SK-MEL-5 (cell line): ENCODE measurements around the gene FUT3. TPM values are rescaled to one million over a fixed set of nuclear protein-coding genes. Genes with fewer than 3 reads are reported as not detected.

ENCODE experiments used
- DNase-seq: peaks from one replicate; pipeline ENCODE4 v3.0.0-alpha.2; 2016; ENCODE audit warnings: low read depth, low spot score
- in situ Hi-C: cut with HindIII; loops from 2 replicates; pipeline ENCODE4 v1.10.0; 2016; ENCODE audit warnings: low sequenced_read_pairs, high pct_unique_total_duplicates, low pct_unique_long_range_greater_than_20kb
- polyA plus RNA-seq, 2 experiments: library from polyadenylated mRNA; depleted of rRNA; stranded (reverse); fragments of >200 nt; gene quantifications; 2 replicates each; pipeline ENCODE4 v1.2.3, GENCODE V29; 2015
- total RNA-seq: library from RNA; depleted of rRNA; stranded (reverse); fragments of >200 nt; shearing (Covaris generic); gene quantifications from 2 replicates; pipeline ENCODE4 v1.2.3, GENCODE V29; 2014; rRNA removed

Gene FUT3
- total RNA-seq: 3.0 and 3.3 TPM in 2 replicates
- 4.9 and 5.0 TPM in 2 replicates for polyA plus RNA-seq (2015; cell fraction: cytosol; rRNA removed)
- polyA plus RNA-seq (2015; cell fraction: nucleus; rRNA removed): 0.11 and 2.3 TPM in 2 replicates

DNA sequence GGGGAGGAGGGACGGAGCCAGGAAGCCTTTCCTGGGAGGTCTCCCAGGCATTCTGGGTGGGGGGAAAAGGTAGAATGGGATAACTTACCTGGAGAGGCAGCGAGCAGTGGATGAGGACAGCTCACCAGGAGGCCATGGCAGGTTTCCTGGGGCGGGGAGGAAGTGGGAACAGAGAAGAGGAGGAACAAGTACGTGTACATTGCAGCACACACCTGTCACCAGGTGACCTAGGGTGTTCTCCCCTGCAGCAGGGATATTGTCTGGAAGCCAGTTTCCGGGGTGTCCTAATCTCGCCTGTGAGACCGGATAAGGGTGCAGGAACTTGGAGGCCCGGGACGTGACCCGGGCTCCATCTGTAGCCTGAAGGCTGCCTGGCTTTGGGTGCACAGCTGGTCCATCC, at the start of gene FUT3:
TSS of gene FUT3 (minus strand) at position 148 of the 400 bp plus-strand sequence.
- in situ Hi-C loops: no loop called here
- DNase-seq: no peak

DNA sequence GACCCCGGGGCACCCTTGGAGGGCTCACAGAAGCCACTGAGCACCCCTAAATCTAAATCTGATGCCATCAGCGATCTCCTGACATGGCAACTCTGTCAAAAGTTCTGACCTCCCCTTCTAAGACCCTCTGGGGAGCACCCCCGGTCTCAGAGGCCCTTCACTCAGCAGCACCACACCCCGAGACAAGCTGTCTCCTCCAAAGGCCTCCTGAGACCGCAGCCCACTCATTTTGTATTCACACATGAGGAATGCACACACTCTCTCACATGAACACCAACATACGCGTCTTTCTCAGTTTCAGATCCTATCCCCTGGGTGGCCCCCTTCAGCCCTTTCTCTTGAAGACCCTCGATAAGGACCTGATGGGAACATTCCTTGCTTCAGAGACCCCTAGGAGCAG, 49.7 kb upstream of the FUT3 start:
- in situ Hi-C loops: no loop called here

DNA sequence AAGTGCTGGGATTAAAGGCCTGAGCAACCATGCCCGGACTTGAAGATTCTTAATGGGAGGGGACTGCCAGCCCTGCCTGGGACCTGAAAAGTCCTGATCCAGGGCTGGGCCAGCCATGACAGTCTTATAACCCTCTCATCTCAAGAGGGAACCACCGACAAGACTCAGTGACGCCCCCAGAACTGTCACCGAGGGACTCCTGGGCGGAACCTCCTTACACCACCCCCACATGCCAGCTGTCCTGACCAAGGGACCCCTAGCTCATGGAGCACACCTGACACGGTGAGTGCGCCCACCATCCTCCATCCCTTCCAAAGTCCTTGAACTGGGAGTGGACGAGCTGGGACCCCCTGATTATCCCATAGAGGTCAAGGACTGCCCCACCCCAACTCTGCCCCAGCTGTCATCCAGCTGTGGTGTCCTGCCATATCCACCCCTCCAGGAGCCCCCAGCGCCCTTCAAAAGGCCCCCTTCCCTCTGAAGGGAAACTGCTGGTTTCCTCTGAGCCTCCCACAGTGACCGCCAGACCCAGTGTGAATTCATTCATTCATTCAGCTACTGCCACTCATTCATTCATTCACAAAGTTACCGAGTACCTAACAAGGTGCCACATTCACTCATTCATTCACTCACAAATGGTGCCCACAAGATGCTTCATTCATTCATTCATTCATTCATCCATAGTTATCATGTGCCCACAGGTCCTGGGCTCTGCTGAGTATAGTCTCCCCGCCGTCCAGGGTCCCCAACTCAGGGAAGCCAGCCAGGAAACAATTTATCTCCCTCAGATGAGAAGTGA, 48.7 kb upstream of the FUT3 start:
- DNase-seq: no peak
- in situ Hi-C loops: no loop called here

More for the DNA sequence above, 49.7 kb upstream of the FUT3 start:
- no peak for DNase-seq

DNA sequence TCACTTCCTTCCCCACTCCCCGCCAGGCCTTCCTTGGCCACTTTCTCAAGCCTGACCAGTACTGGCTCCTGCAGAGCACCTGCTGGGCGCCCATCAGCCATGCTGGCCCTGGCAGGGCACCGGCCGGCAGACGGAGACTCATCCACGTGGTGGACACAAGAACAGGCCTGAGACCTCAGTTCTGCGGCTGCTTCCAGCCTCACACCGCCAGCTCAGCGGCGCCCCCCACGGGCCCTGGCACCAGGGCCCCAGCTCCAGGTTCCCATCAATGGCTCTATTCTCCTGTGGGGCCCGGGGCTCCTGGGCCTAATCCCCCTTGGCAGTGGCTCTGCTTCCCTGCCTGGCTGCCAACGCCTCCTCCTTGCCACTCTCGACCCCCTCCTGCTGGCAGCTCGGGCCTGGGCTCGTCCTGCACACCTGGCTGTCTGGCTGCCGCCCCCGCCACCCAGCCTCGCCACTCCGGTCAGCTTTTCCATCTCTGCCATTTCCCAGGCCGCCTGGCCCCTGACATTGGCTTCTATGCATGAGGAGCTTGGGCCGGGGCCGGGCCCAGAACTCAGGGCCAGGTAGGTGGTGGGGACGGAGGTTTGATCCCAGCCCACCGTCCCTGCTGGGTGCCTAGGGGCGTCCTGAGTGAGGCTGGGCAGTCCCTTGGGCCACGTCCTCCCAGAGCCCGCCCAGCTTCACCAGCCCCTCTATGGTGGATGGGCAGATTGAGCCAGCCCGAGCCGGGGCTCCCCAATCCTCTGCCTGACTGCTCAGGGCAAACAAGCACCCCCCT, 46.1 kb upstream of the FUT3 start:
- in situ Hi-C loops: no loop called here
- no peak for DNase-seq

DNA sequence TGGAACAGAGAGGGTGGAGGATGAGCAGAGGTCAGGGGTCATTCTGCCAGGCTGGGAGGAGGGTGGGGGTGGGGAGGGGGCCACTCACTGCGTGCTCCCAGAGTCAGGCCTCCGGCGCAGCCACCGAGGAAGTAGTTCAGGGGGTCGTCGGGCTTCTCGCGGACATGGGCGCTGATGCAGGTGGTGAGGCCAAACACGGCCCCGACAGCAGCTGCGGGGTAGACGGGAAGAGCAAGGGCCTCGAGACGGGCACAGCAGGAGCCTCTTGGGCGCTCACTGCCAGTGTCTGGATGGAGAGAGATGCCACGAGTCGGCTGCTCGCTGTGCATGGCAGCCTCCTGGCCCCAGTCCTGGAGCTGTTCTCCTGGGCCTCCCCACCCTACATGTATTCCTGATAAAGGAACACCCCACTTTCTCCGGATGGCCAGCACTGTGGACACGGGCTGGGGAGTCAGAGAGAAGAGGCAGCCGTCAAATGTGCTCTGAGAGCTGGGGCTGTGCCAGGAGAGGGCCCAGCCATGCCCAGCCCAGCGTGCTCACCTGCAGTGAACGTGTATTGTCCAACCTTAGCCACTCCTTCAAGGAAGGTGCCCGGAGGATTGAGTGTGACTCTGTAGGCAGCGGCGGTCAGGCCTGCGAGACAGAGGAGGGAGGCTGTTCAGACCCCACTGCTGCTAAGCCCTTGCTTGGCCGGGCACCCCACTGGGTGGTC, 45.3 kb upstream of the FUT3 start:
- in situ Hi-C loops: no loop called here
- no peak for DNase-seq

DNA sequence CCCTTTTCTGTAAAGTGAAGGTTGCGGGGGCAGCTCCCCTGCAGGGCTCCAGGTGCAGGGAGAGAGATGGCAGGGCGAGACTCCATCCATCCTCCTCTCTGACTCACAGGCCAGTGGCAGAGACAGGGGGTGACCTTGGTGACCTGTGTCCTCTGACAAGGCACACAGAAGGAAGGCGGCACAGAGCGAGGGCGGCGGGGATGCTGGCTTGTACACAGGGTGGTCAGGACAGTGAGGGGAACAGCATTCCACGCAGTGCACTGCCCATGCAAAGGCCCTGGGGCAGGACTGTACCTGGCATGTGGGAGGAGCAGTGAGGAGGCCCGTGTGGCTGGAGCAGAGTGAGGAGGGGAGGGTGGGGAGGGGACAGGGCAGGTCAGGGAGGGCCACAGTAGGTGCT, 44.6 kb upstream of the FUT3 start:
- in situ Hi-C loops: no loop called here
- DNase-seq: no peak

DNA sequence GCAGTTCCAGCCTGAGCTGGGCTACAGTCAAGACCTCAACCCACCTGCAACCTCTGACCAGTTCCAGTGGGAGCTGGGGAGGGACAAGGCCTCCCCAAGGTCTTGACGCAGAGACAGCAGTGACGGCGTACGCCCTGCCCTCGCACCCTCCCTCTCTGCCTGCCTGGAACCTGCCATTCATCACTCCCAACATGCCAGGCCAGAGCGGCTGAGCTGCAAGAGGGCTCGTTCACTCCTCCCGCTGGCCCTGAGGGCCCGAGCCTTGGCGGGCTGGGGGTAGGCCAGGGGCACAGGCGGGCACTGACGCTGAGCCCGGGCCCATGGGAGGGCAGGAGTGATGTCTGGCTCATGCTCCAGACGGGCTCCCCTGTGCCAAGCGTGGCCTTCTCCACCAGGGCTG, 44.2 kb upstream of the FUT3 start:
- in situ Hi-C loops: no loop called here
- no peak for DNase-seq

DNA sequence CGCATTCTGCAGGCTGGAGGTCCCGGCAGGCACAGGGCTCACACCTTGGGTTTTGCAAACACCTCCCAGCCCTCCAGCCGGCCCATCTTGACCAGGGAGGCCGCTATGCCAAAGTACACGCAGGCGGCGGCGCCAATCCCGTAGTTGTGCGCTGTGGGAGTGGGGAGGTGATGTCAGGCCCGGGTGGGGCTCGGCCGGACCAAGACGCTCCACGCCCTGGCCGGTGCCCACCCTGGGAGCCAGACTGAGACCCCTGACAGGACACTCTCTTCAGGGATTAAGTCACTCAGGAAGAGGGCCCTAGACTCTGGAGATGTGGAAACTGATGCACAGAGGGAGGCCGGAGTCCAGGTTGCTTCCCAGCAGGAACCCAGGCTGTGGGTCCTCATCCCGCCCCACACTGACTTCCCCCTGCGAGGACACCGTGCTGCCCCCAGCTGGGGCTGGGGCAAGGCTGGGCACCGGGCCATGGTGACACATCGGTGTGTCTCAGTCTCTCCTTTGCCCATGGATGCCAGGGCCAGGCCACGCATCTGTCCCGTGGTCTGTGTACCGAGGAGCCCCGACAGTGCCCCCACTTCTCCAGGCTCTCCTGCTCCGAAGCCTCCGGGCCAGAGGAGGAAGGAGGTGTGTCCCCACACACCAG, 43.6 kb upstream of the FUT3 start:
- in situ Hi-C loops: no loop called here
- DNase-seq: no peak

DNA sequence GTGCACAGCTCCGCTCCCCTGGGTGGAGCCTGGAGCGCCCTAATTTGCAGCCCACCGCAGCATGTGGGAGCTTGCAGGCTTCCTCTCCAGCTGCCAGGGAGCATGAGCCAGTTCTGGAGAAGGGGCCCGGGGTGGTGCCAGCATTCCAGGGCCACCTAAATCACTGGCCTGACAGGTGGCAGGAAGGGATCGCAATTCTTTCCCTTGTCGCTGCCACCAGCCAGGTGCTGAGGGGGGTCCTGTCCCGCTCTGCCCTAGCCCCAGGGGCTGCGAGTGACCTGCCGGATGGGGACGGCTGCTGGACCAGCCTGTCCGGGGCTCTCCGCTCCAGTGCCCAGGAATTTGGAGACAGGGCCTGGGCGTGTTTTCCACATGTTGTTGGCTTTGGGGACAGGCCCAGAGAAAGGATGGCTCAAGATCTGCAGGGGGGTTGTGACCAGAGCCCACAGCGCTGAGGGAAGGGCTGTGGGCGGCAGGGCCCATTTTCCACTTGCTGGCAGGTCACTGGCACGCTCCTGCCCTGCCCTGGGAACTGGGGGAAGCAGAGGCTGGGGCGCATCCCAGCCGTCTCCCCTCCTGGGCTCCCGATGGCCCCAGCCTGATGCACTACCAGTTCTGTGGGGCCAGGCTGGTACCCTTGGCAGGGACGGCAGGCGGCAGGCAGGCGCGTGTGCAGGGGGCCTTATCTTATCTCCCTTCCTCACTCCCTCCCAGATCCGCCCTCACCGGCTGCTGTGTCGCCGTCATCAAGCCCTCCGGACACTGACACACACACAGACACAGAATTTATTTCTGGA, 42.9 kb upstream of the FUT3 start:
- in situ Hi-C loops: no loop called here
- no peak for DNase-seq

DNA sequence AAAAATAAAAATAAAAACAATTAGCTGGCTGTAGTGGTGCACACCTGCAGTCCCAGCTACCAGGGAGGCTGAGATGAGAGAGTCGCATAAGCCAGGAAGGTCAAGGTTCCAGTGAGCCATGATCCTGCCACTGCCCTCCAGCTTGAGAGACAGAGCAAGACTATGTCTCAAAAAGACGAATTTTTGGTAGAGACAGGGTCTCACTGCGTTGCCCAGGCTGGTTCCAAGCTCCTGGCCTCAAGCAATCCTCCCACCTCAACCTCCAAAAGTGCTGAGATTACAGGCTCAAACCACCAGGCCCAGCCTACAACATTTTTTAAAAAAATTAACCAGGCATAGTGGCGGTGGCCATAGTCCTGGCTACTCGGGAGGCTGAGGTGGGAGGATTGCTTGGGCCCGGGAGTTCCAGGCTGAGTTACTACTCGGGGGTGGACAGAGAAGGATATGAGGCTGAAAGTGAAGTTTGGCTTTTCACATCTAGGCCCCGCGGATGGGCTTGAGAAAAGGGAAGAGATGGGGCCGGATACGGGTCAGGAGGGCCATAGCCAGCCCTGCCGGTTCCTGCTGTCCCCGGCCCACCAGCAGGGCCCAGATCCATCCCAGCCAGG, 42.2 kb upstream of the FUT3 start:
- DNase-seq: no peak
- in situ Hi-C loops: no loop called here

DNA sequence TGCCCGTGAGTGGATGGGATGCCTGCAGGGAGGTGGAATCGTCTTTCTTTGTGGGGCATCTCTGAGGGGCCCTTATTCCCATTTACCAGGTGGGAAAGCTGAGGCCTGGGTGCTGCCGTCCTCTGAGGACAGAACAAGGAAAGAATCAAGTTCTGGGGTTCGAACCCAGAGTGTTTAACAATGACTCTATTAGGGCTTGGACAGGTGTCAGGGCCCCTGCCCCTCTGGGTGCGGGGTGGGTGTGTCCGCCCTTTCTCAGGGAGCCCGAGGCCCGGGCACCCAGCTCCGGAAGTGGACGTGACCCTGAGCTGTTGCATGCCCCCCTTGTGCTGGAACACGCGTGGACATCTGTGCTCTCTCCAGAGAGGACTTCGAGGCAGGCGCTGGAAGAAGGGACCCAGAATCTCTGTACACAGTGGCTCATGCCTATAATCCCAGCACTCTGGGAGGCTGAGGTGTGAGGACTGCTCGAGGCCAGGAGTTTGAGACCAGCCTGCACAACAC, 41.6 kb upstream of the FUT3 start:
- in situ Hi-C loops: no loop called here
- no peak for DNase-seq

DNA sequence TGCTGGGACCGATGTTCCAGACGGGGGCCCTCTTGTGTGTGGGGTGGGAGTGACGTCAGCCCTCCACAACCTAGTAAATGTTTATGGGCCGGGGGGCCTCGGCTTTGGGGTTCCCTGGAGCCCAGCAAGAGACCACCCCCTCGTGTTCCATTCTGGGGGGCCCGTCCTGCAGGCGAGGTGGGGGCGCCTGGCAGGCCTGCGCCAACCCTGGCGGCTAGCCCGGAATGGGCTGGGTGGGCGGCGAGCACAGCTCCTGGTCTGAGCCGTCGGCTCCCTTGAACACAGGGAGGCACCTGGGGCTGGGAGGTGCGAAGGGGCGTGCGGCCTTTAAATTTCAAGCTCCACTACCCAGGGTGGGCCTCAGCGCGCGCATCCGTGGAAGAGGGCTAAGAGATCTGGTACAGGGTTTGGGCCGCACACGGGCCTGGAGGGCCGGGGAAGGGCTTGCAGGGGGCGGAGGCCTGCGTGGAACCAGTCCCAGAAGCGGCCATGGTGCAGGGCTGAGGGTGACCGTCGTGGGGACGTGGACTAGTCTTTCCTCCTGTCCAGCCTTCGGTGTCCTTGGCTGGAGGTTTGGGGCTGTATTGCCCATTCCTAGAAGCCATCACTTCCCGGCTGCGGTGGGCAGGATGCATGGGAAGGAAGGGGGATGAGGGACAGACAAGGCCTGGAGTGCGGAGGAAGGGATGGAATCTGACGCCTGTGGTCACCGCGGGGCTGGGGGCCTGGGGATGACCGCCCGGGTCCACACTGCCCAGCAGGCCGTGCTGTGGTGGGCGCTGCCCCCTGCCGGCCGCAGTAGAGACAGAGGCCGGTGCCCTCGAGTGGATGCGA, 40.9 kb upstream of the FUT3 start:
- in situ Hi-C loops: no loop called here
- peak; percentile 52 for DNase-seq

DNA sequence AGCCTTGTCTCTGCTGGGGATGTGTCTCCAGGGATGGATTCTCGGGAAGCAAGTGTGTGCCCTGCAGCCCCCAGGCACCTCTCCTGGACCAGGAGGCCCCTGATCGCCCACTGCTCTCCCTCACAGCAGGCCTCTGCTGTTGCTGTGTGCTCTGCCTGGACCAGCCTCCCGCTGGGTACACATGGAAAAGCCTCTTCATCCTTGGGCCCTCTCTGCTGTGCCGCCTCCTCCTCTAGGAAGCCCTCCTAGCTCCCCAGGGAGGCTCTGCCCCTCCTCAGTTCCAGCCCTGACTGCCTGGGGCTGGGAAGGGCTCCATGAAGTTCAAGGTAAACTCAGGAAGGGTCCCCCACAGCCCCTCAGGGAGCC, 40.3 kb upstream of the FUT3 start:
- in situ Hi-C loops: no loop called here
- no peak for DNase-seq

DNA sequence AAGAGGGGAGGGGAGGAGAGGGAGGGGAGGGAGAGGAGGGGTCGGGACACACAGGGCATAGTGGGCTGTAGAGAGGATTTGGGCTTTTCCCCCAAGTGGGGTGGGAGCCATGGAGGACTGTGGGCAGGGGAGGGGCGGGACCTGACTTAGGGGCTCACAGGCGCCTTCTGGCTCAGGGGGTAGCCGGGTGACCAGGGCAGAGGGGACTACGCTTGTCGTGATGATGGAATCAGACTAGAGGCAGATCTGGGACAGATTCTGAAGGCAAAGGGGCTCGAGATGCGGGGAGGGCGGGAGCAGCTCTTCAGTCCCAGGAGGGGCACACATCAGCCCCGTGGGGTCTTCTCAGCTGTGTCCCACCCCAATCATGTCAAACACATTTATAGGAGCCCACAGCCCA, 38.9 kb upstream of the FUT3 start:
- DNase-seq: no peak
- in situ Hi-C loops: no loop called here

DNA sequence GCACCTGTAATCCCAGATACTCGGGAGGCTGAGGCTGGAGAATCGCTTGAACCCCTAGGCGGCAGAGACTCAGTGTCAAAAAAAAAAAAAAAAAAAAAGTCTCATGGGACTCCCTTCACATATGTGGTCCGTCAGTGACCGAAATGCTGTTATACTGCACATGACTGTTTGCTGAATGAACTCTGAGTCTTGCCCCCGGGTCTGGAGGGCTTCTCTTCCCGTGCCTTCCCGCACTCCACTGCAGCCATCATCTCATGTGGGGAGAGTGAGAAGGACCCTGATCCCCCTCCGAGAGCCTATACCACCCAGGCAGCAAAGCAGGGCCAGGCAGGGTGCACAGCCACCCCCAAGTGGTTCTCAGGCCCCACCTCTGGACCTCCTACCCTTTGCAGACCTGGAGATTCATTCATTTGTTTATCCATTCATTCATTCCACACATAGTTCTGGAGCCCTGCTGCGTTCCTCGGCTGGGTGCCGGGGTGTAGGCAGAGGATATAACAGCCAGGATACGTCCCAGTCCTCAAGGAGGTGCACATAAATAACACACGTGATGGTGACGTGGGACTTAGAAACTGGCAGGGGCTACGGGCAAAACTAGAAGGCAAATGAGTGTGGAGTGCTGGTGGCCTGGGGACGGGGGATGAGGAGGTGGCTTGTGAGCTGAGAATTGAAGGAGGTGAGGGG, 38.2 kb upstream of the FUT3 start:
- in situ Hi-C loops: no loop called here

More for the DNA sequence above, 38.2 kb upstream of the FUT3 start:
- DNase-seq: no peak
